GM21723 (cell line): ENCODE results near the gene TBPL1.
"Not testable (repeated sequence)": the region's sequence is repeated elsewhere in the genome, so short reads cannot be mapped to it uniquely, and the experiment has no call there.

Source experiments
- ATAC-seq: cut with Tn5 transposase; IDR thresholded peaks from one replicate; pipeline ENCODE4 v1.9.1; 2021; ENCODE audit warnings: mild to moderate bottlenecking, moderate library complexity; ENCODE audit not compliant: unreplicated experiment

Gene TBPL1

DNA sequence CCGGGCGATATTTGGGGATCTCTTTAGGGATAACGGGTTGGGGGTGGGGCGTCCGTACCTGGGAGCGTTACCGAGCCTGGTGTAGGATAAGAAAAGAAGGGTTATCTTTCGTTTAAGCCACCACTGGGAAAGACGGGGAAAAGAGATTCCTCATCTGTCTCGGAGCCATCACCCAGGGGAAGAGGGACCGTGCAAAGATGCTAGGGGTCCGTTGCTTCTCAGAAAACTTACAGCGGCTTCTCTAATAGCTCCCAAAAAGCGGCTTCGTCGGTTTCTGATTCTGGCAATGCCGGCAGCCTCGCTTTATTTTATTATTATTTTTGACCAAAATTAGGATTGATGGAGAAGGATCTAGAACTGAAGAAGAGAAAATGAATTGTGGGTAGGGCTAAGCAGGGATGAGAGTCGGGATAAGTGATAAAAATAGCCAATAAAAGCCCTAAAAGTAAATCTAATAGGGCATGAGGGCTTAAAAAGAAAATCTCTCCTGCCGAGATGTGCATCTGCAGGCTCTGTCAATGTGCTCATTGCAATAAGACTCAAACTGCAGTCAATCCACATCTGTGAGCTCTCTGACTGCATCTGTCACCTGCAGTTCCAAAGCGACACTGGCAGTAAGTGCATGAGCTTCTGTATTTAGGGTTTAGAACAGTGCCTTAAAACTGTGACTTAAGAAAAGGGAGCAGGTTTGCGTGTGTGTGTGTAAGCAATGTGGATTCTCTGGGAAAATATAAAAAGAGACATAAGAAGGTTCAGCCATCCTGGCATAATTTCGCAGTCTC, 801 bp downstream of the TBPL1 start:
- no peak for ATAC-seq

DNA sequence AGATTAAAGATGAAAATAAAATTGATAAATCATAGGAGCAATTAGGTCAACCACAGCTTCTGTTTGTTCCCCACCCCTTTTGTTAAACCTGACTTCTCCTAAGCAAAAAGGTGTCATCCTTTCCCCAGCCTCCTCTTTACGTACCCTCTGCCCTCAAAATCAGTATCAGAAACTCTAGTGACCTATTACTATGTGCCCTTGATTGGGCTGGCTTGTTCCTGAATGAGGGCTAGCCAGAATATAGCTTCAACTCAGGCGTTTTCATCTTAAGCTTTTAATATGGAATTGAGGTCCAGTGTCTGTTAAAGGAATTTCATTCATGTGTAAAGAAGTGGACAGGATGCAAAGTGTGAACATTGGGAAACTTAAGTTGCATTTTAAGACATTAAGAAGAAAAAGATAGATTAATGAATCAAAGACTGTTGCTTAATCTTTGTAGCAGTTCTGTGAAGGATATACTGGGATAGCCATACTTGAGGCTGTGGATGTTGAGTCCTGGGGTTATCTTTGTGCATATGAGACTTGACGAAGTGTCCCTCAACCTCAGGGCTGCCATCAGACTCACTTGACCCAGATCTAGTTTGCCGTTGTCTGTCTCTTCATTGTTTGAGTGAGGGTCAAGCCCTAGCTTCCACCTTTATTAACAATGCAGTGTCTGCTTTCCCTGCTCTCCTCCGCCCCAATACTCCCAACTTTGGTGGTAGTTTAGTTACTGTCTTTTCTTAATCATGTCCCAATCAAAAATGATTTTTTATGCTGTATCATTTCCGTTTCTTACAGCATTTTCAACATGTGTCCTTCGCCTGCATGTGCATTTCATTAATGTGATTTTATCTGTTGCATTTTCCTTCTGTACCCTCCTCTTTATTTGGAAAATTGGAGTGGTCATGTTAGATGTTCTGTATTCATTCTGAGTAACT, 1.9 kb downstream of the TBPL1 start:
- no peak for ATAC-seq

GRCh38 chr6:133955582-133956415, 2.8 kb downstream of the TBPL1 start:
- ATAC-seq, result no peak

- ATAC-seq, result no peak
These were observed 3.5 kb downstream of the TBPL1 start for GRCh38 chr6:133956416-133957049.

GRCh38 chr6:133957227-133957626, 4.2 kb downstream of the TBPL1 start:
- no peak for ATAC-seq

DNA sequence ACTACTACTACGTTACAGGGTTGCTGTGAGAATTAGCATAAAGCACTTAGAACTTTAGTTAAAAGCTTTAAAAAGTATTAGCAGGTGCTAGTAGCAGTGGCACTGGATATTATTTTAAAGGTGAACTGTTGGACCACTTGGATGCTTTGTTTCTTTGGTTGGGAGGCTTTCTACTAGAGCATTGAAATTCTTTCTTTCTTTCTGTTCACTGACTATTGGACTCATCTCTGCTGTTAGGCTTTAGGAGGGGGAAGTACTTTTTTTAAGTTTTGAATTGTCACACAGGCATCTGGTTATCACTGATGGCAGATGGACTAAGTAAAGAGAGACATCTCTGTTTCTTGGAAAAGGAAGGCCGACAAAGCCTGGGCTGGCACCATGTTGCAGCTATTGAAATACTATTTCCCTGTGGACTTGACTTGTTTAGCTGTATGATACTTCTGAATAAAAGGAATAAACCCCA, 4.8 kb downstream of the TBPL1 start:
- no peak for ATAC-seq

GRCh38 chr6:133958791-133959190, 5.8 kb downstream of the TBPL1 start:
- ATAC-seq, result no peak

GRCh38 chr6:133959667-133960368, 6.8 kb downstream of the TBPL1 start:
- no peak for ATAC-seq

DNA sequence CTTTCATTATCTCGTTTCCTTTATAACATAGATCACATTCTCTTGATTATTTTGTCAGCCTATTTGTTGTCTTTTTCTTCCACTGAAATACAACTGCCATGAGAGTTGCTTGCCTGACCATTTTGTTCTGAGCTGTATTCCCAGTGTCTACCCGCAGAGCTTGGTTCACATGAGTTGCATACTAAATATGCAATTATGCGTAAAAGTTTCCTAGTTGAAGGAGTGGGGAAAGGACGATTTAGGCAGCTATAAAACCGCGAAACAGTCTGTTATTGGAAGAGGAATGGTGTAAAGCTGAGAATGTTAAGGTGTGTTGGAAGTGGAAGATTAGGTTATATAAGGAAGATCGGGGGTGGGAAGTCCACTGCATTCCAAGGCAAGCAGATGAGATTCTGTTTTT, 8.8 kb downstream of the TBPL1 start:
- no peak for ATAC-seq

- no peak for ATAC-seq
These were observed 11.0 kb downstream of the TBPL1 start for GRCh38 chr6:133964052-133964451.

GRCh38 chr6:133964702-133965101, 11.7 kb downstream of the TBPL1 start:
- ATAC-seq, result no peak

DNA sequence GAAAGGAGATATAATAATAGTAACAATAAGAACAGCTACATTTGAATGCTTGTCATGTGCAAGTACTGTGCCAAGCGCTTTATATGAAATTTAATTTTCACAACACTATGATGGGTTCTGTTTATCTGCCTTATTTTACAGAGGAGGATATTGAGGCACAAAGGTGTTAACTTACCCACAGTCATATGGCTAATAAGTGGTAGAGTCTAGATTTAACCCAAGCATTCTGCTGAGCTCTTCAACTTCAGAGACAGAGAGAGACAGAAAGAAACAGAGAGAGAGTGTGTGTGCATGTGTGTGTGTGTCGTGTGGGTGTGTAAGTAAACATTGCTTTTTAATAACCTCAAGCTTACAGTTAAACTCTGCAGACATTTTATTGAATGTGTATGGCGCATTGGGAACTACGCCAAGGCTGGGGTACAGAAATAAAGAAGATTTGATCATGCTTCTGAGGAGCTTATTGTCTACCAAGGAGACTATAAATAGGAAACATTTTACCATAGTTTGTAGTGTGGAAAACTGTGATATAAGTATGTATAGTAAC, 12.9 kb downstream of the TBPL1 start:
- ATAC-seq, result no peak

GRCh38 chr6:133966654-133967329, 13.8 kb downstream of the TBPL1 start:
- peak; percentile 94 for ATAC-seq

DNA sequence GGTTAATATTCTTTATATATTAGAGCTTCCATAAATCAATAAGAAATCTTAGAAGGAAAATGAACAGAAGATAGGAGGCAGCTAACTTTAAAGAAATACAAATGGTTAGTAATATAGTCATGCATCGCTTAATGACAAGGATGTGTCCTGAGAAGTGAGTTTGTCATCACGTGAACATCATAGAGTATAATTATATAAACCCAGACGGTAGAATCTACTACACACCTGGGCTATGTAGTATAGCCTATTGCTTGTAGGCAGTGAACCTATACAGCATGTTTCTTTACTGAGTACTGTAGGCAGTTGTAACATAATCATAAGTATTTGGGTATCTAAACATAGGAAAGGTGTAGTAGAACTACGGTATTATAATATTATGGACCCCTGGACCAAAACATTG, 14.3 kb downstream of the TBPL1 start:
- no peak for ATAC-seq

DNA sequence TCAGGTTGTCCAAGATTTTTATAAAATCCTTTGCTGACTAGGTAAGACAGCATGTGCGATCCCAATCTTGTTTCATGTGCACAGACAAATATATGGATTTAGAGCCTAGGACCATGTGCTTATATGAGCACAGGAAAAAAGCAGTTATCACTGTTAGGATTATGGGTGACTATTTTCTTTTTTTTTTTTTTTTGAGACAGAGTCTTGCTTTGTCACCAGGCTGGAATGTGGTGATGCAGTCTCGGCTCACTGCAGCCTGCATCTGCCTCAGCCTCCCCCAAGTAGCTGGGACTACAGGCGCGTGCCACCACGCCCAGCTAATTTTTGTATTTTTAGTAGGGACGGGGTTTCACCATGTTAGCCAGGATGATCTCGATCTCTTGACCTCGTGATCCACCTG, 14.8 kb downstream of the TBPL1 start:
- not testable (repeated sequence) for ATAC-seq

DNA sequence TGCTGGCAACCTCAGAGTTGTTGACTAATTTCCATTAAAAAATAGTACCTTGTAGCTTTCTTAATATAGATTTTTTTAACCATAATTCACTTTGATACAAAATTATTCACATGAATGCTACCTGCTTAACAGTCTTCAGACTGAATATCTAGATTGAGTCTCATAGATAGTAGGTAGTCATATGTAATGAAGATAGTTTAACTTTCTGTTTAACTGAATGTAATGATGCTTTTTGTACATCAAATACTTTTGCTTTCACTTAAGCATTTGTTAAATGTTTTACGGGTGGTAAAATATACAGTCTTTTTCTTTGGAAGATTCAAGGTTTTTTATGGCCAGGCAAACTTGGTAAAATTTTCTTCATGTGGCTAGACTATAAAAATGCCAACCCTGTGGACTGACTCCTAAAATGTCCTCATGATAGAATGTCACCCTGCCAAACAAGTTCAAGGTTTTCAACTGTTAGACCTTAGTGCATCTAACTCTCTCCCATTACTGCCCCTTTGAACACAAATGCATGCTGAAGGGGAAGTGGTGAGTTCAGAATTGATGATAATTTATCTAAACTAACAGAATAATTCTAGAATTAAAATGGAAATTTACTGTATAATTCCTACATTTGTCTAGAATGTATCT, 16.4 kb downstream of the TBPL1 start:
- ATAC-seq, result no peak

DNA sequence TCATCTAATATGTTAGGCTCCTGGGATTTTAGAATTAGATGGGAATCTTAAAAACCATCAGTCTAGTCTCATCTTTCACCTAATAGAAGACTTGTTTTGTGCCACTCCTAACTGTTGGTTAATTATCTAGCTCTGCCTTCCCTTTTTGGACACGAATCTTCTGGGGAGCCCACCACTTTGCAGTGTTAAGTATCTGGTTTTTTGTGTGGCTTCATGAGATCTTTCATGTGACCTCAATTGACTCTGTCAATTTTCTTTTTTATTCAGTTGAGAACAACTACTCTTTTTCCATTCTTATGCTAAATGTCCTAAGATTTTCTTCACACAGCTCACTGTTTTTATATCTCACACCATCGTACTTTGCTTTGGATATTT, 16.9 kb downstream of the TBPL1 start:
- no peak for ATAC-seq

GRCh38 chr6:133971861-133972260, 18.8 kb downstream of the TBPL1 start:
- ATAC-seq, result no peak

- ATAC-seq, result no peak
These were observed 19.4 kb downstream of the TBPL1 start for GRCh38 chr6:133972388-133972787.
